Lower lobe of right lung (tissue), 2 donors: ENCODE results near the gene GNG10. TPM values are rescaled to one million over a fixed set of nuclear protein-coding genes. Genes with fewer than 3 reads are reported as not detected.

Experiments used
- ATAC-seq, 2 donors: fragments of 200-7000 bp; cut with Tn5 transposase; one replicate each; pipeline ENCODE4 v1.9.1; 2020 to 2022; ENCODE audit warnings: mild to moderate bottlenecking in 2 of 2, moderate library complexity in 2 of 2
- DNase-seq: peaks from one replicate; pipeline ENCODE4 v3.0.0-alpha.2; 2020
- H3K27ac ChIP-seq: fragments of 200-600 bp; one replicate; pipeline ENCODE4 v1.8.0; 2022
- H3K27me3 ChIP-seq: fragments of 200-600 bp; one replicate; pipeline ENCODE4 v1.8.0; 2022; ENCODE audit warnings: low read depth
- H3K36me3 ChIP-seq: fragments of 200-600 bp; one replicate; pipeline ENCODE4 v1.8.0; 2022; ENCODE audit warnings: mild to moderate bottlenecking
- H3K4me1 ChIP-seq: fragments of 200-600 bp; one replicate; pipeline ENCODE4 v1.8.0; 2022
- H3K4me3 ChIP-seq: fragments of 200-600 bp; one replicate; pipeline ENCODE4 v1.8.0; 2022; ENCODE audit warnings: mild to moderate bottlenecking
- H3K9me3 ChIP-seq: fragments of 200-600 bp; one replicate; pipeline ENCODE4 v1.8.0; 2022
- intact Hi-C: fragments of 100-400 bp; cut with DNase I; formaldehyde crosslinking; loops from one replicate; pipeline ENCODE4 v1.11.0; 2022
- total RNA-seq: library from RNA; stranded (reverse); fragmentation: NEBNext Ultra II Directional; extraction: Animal tissue kit (Norgen Biotek cat#: 25700); gene quantifications from one replicate; pipeline ENCODE4 v1.2.1, GENCODE V29; 2021
- TF ChIP-seq, protein P1 (sequence below): fragments of 200-600 bp; IDR thresholded peaks from one replicate; pipeline ENCODE4 v1.8.0; 2022; ENCODE audit warnings: antibody characterized with exemption, mild to moderate bottlenecking
- donor health status: DM: no; HTN: yes; CAD: no; lungs with severe emphysema.

The GNG10 gene
- total RNA-seq, 1 donor from 2014 or later, result 50.0 TPM

DNA sequence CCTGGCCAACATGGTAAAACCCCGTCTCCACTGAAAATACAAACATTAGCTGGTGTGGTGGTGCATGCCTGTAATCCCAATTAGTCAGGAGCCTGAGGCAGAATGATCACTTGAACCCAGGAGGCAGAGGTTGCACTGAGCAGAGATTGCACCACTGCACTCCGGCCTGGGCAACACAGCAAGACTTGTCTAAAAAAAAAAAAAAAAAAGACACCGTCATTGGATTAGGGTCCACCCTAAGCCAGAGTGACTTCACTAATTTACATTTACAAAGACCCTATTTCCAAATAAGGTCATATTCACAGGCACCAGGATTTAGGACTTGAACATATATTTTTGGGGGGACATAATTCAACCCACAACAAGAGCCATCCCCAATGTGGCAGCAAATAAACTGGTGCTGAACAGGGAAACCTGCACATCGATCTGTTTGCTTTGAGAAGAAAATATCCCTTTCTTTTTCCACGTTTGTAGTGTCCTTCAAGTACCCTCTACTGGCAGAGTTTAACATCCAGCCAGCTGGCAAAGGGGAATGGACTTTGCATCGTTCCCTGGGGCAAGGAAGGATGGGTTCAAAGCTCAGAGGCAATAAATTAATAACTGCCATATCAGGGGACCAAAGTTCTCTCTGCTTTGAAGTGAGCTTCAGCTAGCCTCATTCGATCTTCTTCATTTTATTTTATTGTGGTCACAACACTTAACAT, 34.0 kb upstream of the GNG10 start:
- ATAC-seq, result no peak
- no peaks in the 10 kb centered on the region for H3K36me3 ChIP-seq
- no peak overlapping the region for H3K27ac ChIP-seq
- TF ChIP-seq, protein P1, sequence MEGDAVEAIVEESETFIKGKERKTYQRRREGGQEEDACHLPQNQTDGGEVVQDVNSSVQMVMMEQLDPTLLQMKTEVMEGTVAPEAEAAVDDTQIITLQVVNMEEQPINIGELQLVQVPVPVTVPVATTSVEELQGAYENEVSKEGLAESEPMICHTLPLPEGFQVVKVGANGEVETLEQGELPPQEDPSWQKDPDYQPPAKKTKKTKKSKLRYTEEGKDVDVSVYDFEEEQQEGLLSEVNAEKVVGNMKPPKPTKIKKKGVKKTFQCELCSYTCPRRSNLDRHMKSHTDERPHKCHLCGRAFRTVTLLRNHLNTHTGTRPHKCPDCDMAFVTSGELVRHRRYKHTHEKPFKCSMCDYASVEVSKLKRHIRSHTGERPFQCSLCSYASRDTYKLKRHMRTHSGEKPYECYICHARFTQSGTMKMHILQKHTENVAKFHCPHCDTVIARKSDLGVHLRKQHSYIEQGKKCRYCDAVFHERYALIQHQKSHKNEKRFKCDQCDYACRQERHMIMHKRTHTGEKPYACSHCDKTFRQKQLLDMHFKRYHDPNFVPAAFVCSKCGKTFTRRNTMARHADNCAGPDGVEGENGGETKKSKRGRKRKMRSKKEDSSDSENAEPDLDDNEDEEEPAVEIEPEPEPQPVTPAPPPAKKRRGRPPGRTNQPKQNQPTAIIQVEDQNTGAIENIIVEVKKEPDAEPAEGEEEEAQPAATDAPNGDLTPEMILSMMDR, result no peak
- no peaks in the 10 kb centered on the region for H3K9me3 ChIP-seq
- intact Hi-C loops, result no loop called here
- H3K4me3 ChIP-seq, result no peak overlapping the region
- H3K27me3 ChIP-seq, result no peaks in the 10 kb centered on the region
- peaks cover 15% of the 10 kb centered on the region for H3K4me1 ChIP-seq
- no peak for DNase-seq

DNA sequence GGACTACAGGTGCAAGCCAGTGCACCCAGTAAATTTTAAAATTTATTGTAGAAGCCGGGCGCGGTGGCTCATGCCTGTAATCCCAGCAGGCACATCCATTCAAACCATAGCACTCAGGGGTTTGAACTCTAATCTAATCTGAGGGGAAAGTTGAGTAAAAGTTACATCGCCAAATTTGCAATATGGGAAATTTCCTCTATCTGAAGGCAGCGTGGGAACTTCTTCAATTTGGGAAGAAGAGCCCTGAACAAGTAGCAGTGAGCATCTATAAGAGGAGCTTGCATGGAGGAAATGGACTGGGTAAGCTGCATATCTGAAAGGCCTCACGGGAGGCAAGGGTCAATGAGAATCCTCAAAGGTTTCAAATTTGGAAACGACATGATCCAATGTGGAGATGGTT, 33.0 kb upstream of the GNG10 start:
- H3K4me1 ChIP-seq, result peaks cover 22% of the 10 kb centered on the region
- no peak overlapping the region for H3K27ac ChIP-seq
- DNase-seq (no peak), ATAC-seq (no peak)
- no peaks in the 10 kb centered on the region for H3K36me3 ChIP-seq
- TF ChIP-seq, protein P1, result no peak
- H3K4me3 ChIP-seq, result no peak overlapping the region
- no peaks in the 10 kb centered on the region for H3K27me3 ChIP-seq
- no peaks in the 10 kb centered on the region for H3K9me3 ChIP-seq
- intact Hi-C loops, result no loop called here

DNA sequence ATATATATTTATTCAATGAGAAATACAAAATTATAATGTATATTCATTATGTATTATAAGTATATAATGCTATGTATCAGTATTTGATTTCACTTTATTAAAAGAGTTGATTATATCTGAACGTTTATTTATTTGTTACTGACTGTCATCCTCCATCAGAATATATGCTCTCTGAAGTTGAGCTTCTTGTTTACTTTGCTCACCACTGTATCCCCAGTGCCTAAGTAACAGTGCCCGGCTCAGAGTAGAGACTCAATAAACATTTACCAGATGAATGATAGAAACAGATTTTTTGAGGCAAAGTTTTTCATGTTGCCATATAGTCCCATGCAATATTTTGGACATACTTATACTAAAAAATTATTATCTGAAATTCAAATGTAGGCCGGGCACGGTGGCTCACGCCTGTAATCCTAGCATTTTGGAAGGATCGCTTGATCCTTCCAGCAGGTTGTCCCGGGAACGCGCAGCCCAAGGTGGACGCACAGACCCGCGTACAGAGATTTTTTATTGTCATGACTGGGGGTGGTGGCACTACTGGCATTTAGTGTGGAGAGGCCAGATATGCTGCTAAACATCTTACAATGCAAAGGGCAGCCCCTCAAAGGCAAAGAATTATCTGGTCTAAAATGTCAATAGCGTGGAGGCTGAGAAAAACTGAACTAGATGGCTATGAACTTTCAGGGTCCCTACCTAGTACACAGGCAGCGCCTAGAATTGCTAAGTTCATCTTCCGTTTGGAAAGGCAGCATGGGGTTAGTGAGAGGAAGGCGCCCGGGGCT, 31.0 kb upstream of the GNG10 start:
- H3K4me1 ChIP-seq, result peaks cover 30% of the 10 kb centered on the region
- DNase-seq (no peak), ATAC-seq (peak; percentile 35 to 54)
- TF ChIP-seq, protein P1, result no peak
- H3K27ac ChIP-seq, result peak overlapping the region; percentile 93
- no peaks in the 10 kb centered on the region for H3K36me3 ChIP-seq
- intact Hi-C loops, result no loop called here
- H3K9me3 ChIP-seq, result no peaks in the 10 kb centered on the region
- peak overlapping the region; percentile 96 for H3K4me3 ChIP-seq
- no peaks in the 10 kb centered on the region for H3K27me3 ChIP-seq

DNA sequence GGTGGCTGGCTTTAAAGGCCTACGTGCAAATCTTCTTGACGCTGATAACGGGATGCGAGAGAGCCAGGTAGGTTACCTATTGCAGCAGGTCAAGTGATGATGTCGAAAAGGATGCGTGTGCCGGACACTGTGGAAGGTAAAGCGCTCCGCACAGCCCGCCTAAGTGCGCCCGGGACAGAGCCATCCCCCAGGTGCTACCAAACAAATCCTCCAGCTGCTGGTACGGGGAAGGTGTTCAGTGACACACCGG, 30.5 kb upstream of the GNG10 start:
- TF ChIP-seq, protein P1, result no peak
- Histone ChIP-seq H3K4me3 (peak overlapping the region; percentile 96), H3K9me3 (no peaks in the 10 kb centered on the region), H3K36me3 (no peaks in the 10 kb centered on the region), H3K27ac (peak overlapping the region; percentile 93), H3K4me1 (peaks cover 35% of the 10 kb centered on the region), H3K27me3 (no peaks in the 10 kb centered on the region)
- DNase-seq, result no peak
- no peak for ATAC-seq
- intact Hi-C loops, result no loop called here

DNA sequence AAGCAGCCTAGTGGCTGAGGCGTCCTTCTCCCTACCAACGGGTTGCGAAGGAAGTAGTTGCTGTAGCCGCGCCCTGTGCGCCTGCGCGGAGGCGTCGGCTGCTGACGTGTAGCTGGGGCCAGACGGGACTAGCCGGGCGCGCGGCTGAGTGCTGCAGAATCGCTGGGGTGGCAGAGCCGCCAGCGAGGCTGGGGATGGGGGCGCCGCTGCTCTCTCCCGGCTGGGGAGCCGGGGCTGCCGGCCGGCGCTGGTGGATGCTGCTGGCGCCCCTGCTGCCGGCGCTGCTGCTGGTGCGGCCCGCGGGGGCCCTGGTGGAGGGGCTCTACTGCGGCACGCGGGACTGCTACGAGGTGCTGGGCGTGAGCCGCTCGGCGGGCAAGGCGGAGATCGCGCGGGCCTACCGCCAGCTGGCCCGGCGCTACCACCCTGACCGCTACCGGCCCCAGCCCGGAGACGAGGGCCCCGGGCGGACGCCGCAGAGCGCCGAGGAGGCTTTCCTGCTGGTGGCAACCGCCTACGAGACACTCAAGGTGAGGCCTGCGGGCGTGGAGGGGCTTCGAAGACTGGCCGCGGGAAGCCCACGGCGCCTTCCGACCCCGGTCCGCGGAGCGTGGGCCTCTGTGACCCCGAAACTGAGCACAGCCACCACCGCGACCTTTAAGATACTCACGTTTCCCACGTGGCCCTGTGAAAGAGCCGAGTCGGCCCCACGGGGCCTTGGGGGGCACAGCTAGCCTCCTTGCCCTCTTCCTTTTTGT, 30.0 kb upstream of the GNG10 start, which contains the start of gene DNAJC25:
Gene DNAJC25 (plus strand): TSS at position 121 of the 758 bp plus-strand sequence. CDS start 74 bp downstream, at position 195.
- no peaks in the 10 kb centered on the region for H3K9me3 ChIP-seq
- H3K4me1 ChIP-seq, result peaks cover 35% of the 10 kb centered on the region
- DNase-seq, result peak; percentile 98
- peak within 1 kb of the TSS; percentile 93 for H3K27ac ChIP-seq
- peak; percentile 100 for ATAC-seq
- peak within 1 kb of the TSS; percentile 96 for H3K4me3 ChIP-seq
- TF ChIP-seq, protein P1, result no peak
- no peaks in the 10 kb centered on the region for H3K27me3 ChIP-seq
- intact Hi-C loops, result no loop called here
- H3K36me3 ChIP-seq, result no peaks in the 10 kb centered on the region
